Activated CD4-positive, CD25-positive, alpha-beta regulatory T cell (primary cell): ENCODE measurements around the gene DIRAS3.
"Not testable (repeated sequence)": the region's sequence is repeated elsewhere in the genome, so short reads cannot be mapped to it uniquely, and the experiment has no call there.

Source experiments
- DNase-seq, 4 experiments: peaks; one replicate each; lab custom pipeline; 2025; lab: John Stamatoyannopoulos, UW

DIRAS3 gene, protein sequence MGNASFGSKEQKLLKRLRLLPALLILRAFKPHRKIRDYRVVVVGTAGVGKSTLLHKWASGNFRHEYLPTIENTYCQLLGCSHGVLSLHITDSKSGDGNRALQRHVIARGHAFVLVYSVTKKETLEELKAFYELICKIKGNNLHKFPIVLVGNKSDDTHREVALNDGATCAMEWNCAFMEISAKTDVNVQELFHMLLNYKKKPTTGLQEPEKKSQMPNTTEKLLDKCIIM

DNA sequence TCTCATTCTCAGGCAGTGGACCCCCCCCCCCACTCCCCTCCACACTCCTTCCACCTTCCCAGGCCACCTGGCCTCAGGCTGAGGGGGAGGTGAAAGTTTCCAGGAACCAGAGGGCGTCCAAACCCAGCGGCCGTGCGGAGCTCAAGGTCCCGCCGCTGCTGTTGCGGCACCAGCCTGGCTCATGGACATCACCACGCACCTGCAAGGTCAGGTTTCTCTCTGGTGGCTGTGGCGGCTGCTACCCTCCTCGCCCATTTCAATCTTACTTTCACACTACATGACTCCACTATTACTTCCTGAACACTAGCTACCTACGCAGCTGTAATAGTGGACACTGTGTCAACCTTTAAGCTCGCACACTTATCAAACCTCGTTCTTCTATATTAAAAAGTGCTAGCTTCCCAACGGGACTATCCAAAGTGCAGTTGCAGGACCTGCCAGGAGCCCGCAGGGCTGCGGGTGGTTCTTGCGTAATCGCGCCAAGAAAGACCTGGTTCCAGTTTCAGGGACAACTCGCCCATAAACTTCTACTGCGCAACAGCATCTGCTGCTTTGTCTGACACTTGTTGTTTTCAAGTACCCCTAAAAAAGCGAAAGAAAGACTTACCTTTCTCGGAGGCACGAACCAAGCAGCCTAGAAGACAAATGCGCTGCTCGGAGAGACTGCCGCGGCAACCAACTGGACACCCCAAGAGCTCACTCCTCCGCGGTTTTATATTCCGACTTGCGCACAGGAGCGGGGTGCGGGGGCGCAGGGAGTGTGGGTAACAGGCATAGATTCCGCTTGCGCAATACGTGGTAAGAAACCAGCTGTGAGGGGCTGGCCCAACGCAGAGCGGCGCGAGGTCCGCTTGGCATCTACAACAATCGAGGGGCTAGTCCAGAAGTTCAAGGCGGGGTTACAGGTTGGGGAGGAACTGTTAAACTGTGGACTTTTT lies at the start of gene DIRAS3:
Gene DIRAS3 (minus strand): TSS at position 687 of the 938 bp plus-strand sequence. CDS start 3,330 bp downstream, outside the sequence.
- DNase-seq = no peak

DNA sequence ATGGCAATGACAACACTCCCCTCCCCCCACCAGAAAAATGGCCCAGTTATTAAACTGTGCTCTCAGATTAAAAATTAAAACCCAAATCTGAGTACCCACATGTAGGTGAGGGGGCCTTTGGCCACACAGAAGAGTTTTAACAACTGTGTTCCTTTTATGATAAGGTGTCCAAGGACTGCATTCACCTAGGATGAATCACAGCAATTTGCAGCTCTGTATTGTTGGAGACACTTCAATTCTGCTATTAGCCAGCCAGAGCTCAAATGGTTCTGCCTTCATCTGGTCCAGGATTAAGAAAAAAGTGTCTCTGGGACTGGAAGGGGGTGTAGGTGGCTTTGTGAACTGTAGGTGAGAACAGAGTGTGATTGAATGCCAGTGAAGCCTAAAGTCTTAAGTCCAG lies 43.3 kb upstream of the DIRAS3 start:
- DNase-seq = no peak

DNA sequence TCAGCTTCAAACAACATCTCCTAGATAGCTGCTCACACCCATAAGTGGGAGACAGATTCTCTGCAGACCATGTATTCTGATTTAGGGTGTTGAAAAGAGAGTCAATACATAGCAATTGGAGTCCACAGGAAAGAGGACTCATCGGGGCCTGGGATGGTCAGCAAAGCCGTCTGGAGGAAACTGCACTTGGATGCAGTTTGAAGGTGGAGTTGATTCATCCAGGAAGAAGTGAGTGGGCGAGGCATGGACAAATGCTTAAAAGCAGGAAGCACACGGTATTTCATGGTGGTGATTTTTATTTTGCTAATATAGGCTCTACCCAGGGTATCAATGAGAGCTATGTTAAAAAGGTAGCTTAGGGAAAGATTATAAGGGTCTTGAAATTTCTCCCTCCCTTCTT lies 36.8 kb upstream of the DIRAS3 start:
- DNase-seq = no peak

DNA sequence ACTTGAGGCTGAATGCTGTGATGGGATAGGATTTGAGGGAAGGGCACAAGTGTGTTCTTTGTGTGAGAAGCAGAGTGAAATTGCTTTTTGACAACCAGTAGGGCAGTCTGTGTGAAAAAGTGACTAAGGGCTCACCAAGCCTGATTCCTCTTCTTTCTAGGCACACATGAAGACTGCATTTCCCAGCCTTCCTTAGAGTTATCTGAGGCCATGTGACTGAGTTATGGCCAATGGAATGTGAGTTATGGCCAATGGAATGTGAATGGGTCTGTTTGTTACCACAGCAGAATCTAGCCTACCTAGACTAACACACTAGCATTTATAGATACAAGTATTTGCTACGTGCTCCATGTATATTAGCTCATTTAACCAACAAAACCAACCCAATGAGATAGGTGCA lies 35.3 kb upstream of the DIRAS3 start:
- DNase-seq = no peak

DNA sequence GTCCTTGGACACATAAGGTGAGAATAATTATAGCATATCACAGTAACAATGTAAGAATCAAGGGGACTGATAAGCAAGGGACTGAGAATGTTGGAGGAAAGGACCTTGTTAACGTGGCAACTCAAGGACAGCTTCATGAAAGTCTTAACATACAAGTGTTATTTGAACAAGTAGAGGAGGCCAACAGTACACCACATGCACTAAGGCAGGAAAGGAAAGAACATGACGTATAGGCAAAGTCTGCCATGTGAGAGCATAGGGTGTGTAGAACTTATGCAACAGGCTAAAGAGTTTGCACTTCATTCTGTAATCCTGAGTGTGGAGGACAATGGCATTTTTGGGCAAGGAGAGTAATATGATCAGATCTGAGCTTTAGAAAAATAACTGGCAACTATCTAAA lies 33.3 kb upstream of the DIRAS3 start:
- no peak for DNase-seq

DNA sequence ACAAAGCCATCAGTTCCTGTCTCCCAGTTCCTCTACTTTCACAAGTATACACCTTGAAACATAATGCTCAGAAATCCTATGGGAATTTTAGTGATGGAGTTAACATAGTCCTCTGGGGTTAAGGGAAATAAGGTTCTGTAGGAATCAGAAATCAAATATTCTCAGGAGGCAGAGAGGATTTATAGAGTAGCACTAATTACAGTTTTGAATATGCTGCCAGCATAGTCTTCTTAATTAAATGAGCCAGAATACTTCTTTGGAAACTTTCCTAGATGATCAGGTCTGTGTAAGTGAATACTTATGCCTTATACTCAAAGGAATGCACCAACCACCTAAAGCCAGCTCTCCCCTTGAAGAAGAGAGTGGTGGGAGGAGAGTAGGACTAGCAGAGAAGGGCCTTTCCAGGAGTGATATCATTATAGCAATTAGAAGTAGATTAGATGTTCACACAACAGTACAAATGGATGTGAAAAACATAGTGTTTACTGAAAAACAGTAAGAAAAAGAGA lies 31.4 kb upstream of the DIRAS3 start:
- no peak for DNase-seq

DNA sequence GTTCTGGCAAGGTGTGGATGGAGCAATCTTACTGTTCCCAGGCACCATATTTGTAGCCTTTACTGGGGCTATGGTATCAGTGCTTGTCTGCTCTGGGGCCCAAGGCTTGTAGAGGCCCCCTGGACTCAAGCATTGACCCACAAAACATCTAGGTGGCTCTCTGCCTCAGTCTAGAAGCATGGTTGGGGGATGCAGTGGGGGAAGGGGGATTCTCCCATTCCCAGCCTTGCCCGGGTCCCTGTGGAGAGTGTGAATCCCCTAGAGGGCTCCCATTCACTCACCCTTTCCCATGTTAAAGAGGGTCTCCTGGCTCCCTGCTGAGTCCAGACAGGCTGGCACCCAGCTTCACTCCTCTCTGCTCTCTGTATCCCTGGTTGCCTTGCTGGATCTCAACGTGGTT lies 28.2 kb upstream of the DIRAS3 start:
- DNase-seq = no peak

DNA sequence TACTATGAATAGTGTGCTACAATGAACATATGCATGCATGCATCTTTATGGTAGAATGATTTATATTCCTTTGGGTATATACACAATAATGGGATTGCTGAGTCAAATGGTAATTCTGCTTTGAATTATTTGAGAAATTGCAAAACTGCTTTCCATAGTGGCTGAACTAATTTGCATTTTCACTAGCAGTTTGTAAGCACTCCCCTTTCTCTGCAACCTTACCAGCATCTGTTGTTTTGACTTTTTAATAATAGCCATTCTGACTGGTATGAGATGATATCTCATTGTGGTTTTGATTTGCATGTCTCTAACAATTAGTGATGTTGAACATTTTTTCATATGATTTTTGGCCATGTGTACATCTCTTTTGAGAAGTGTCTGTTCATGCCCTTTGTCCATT lies 24.0 kb upstream of the DIRAS3 start:
- DNase-seq = no peak

DNA sequence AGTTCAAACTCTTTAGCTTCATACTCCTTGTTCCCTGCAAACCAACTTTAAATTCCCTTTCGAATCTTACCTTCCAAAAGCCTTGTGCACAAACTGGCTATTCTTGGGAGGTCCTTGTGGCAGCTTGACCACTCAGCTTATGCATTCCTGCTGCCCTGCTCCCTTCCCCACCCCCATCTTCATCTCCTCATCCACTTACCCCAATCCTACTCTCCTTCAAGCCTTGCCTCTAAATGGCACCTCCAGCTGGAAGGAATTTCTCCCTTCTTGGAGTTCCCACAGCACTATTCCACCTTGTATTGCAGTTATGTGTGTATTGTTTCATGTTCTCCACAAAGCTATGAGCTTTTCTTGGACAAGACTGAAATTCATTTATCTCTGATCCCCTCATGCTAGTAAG lies 15.3 kb upstream of the DIRAS3 start:
- DNase-seq = no peak

DNA sequence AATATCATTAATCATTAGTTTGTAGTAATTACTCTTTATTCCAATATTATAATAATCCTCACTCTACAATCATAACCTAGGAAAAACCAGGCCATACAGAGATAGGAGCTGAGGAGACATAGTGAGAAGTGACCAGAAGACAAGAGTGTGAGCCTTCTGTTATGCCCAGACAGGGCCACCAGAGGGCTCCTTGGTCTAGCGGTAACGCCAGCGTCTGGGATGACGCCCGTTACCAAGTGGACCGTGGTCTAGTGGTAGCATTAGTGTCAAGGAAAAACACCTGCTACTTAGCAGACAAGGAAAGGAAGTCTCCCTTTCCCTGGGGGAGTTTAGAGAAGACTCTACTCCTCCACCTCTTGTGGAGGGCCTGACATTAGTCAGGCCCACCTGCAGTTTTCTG lies 7.6 kb upstream of the DIRAS3 start:
- DNase-seq = not testable (repeated sequence)

DNA sequence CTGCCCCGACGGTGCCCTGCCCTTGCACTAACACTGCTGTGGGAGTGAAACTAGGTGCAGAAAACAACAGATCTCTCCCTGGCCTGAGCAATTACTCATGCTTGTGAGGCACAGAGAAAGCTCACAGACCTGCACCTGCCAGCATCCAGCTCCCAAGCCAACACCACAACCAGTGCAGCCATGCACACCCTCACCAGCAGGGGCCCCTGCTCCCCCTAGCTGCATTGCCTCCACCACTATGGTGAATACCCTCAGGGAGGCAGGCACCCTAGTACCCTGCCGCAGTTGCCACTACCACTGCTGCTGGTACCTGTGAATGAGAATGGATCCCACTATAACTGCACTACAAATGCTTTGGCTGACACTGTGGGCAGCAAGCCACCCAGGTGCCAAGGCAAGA lies 7.1 kb upstream of the DIRAS3 start:
- DNase-seq = no peak

DNA sequence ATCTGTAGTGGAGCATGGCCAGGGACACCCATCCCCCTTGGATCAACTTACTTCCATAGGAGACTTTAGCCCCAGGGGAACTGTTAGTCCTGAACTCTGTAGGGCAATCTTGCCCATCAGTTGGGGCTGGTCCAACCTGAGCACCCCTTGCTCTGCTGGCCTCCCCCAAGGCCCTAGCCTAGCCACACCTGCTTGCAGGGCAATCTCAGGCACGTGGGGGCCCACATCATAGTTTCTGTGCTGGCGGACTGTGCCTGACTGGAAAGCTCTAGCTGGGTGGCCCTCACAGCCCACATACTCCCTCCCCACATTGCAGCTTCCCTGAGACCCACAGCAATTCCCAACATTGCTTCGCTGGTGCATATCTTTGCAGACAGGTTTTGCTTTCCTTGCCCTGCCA lies 6.6 kb upstream of the DIRAS3 start:
- no peak for DNase-seq

DNA sequence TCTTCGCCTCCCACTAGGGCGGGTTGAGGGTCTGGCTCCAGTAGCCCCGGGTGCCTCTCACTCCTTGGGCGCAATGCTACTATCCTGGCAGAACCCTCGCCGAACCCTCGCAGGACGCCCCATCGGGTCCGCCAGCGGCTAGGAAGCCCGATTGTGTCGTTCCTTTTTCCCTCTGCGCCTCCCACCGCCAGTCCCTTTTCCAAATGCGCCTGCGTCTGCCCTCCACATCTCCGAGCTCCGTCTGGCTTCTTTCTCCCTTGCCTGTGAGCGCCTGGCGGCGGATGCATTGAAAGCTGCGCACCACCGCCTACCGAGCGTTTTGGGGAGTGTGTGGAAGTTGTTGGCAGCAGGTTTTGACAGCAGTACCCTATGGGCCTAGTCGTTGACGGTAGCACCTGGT lies 1.0 kb upstream of the DIRAS3 start:
- no peak for DNase-seq

DNA sequence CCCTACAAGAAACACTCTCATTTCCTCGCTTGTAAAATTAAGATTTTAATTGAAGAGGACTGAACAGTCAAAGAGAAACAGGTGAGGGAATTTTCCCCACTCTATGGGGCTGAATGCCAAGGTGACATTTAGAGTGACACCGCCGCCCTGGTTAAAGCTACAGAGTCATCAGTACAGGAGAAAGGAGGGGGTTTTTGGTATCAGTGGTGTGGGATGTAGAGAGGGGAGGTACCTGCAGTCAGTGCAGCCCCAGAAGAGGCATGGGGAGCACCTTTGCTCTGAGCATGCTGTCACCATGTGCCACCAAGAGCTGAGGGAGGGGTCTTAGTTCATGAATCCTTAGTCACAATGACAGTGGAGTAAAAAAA lies 2.8 kb downstream of the DIRAS3 start:
- DNase-seq = no peak

DNA sequence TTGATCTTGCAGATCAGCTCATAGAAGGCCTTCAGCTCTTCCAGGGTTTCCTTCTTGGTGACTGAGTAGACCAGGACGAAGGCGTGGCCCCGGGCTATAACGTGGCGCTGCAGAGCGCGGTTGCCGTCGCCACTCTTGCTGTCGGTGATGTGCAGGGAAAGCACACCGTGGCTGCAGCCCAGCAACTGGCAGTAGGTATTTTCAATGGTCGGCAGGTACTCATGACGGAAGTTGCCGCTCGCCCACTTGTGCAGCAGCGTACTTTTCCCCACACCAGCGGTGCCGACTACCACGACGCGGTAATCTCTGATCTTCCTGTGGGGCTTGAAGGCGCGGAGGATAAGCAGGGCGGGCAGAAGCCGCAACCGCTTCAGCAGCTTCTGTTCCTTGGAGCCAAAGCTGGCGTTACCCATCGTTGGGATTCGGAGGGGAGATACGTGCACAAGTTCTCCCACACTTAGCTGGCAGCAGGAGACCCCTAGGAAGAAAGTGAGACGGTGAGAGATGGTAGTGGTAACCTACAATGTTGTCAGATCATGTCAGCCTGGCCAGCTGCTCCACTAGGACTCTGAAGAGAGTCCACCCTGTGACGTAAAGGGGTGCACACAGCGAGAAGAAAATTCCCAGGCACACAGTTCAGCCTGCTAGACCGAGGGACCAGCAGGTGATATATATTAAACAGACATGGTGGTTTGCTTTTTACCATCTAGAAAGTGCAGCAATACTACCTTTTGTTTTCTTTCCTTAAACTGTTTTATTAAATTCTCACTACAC lies 3.4 kb downstream of the DIRAS3 start:
- no peak for DNase-seq

DNA sequence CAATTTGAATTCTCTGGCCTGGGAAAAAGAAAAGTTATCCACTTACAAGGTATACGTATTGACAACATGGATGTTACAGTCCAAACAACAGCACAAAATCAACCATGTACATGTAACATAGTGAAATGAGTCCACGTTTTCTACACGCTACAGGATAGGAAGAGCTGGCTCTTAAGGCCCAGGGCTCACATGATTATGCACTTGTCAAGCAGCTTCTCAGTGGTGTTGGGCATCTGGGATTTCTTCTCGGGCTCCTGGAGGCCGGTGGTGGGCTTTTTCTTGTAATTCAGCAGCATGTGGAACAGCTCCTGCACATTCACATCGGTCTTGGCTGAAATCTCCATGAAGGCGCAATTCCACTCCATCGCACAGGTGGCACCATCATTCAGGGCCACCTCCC lies 4.0 kb downstream of the DIRAS3 start:
- DNase-seq = no peak

DNA sequence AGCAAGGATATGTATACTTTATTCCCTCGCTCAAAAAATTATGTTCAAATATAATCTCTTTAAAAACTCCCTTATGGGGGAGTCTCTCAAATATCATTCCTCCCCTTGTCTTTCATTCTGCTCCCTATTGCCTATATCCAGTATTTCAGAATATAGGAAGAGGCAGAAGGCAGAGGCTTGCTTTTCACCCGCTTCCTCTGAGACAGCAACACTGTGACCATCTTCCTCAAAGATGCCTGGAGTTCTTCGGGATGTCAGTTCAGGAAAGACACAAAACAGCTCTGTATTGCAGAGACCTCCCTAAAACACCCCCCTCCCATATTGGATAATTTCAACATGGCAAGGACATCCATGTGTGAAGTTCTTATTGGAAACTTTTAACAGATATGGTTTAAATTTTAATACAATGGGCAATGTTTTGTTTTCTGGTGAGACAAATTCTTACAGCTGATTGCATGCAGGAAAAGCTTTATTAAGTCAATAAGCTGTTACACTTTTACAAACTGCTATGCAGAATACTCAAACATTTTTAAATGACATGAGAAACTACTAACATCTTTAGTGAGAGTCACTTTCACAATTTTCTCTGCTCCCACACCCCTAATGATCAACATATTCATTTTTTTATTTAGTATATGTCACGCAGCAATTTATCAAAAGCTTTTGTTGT lies 4.8 kb downstream of the DIRAS3 start:
- no peak for DNase-seq

DNA sequence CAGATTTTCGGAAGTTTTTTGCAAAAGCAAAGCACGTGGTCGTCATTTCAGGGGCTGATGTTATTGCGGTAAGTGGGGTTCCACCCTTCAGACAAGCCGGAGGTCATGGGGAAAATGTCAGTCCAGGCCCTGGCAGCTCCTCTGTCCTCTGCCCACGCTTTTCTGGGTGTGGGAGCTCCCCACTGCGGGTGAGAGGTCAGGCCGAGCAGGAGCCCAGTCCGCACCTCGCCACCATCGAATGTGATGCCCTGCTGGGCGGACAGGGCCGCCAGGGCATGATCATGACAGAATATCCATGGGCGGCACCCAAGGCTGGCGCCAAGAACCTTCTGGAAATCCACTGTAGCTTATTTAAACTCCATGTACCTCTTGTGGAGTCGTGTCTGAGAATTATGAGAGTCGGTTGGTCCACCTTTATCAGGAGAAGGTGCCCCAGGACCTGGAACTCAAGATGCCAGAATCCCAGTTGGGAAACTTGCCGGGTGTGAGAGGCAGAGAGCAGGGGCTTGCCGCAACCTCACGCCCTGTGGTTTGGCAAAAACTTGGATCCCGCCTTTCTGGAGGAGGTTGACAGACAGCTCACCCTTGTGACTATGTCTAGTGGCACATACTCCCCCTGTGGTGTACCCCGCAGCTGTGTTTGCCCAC lies 6.9 kb downstream of the DIRAS3 start:
- no peak for DNase-seq

DNA sequence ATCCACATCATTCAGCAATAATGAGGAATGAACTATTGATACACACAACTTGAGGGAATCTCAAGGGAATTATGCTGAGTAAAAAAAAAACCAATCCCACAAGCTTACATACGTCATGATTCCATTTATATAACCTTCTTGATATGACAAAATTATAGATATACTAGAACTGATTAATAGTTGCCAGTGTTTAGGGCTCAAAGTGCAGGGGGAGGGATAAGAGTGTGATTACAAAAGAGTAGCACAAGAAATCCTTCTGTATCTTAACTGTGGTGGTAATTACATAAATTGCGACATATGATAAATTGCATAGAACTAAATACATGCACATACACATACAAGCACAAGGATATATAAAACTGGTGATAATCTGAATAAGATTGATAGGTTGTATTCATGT lies 13.5 kb downstream of the DIRAS3 start:
- DNase-seq = no peak

DNA sequence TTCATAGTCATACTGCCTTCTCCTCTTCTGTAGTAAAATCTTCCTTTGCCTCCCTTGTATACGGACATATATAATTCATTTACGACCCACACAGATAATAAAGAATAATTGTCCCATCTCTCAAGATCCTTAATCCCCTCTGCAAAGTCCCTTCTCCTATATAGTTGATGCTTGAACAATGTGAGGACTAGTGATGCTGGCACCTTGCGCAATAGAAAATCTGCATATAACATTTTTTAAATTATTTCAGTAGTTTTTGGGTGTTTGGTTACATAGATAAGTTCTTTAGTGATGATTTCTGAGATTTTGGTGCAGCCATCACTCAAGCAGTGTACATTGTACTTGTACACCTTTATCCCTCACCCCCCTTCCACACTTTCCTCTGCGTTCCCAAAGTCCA lies 21.0 kb downstream of the DIRAS3 start:
- DNase-seq = no peak

DNA sequence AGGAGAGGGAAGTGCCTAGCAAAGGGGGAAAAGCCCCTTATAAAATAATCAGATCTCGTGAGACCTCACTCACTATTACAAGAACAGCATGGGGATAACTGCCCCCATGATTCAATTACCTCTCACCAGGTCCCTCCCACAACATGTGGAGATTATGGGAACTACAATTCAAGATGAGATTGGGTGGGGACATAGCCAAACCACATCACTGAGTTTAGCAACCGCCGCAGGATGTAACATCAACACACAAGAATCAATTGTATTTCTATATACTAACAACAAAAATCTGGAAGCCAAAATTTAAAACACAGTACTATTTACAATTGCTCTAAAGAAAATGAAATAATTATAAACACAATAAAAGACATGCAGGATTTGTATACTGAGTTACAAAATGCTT lies 21.9 kb downstream of the DIRAS3 start:
- no peak for DNase-seq
